Panc1 (cell line): ENCODE data around the gene ADAMTS10. TPM values are rescaled to one million over a fixed set of nuclear protein-coding genes. Genes with fewer than 3 reads are reported as not detected.

Experiments used
- ATAC-seq: fragments of 200-7000 bp; cut with Tn5 transposase; 2 replicates; pipeline ENCODE4 v1.9.1; 2020; ENCODE audit warnings: mild to moderate bottlenecking, moderate library complexity
- BruUV-seq: library from RNA; stranded (reverse); fragments of 400-500 nt; replicated peaks from 2 replicates; lab custom pipeline; 2021; lab: Mats Ljungman, UMichigan
- CTCF ChIA-PET: fragments of 300-600 bp; sonication (Branson Sonifier 250); formaldehyde crosslinking; loops from one replicate; lab custom pipeline; 2022; ENCODE audit warnings: antibody characterized with exemption; lab: Charles Lee
- POLR2A ChIA-PET: fragments of 300-600 bp; sonication (Branson Sonifier 250); formaldehyde crosslinking; loops from one replicate; lab custom pipeline; 2022; ENCODE audit warnings: antibody characterized with exemption; lab: Charles Lee
- DNase-seq: peaks from one replicate; pipeline ENCODE4 v3.0.0-alpha.2; 2010; ENCODE audit warnings: low read depth, low spot score
- H3K27ac ChIP-seq: 2 replicates; pipeline ENCODE4 v1.5.1; 2011; ENCODE audit warnings: mild to moderate bottlenecking, low read length, inconsistent platforms
- H3K27me3 ChIP-seq: fragments of 200-500 bp; sonication (Bioruptor generic); 2 replicates; pipeline ENCODE4 v1.6.0; 2014; ENCODE audit warnings: low read length, inconsistent platforms; ENCODE audit not compliant: control insufficient read depth, insufficient read depth
- H3K36me3 ChIP-seq: fragments of 200-500 bp; sonication (Bioruptor generic); 2 replicates; pipeline ENCODE4 v1.5.1; 2014; ENCODE audit warnings: inconsistent platforms, mild to moderate bottlenecking, low read length, moderate library complexity; ENCODE audit not compliant: control insufficient read depth, insufficient read depth
- H3K4me1 ChIP-seq: 2 replicates; pipeline ENCODE4 v1.5.1; 2011; ENCODE audit warnings: inconsistent platforms, mild to moderate bottlenecking, low read length, moderate library complexity; ENCODE audit not compliant: control insufficient read depth, insufficient read depth
- H3K4me3 ChIP-seq, 2 experiments: 2 replicates each; pipeline ENCODE4 v1.5.1; 2011 to 2012; ENCODE audit warnings: low read depth in 2 of 2, low read length in 2 of 2, mild to moderate bottlenecking in 2 of 2, inconsistent platforms in 1 of 2, moderate library complexity in 1 of 2
- H3K9me3 ChIP-seq: fragments of 200-500 bp; sonication (Bioruptor generic); 2 replicates; pipeline ENCODE4 v1.5.1; 2014; ENCODE audit warnings: low read depth, mild to moderate bottlenecking, inconsistent platforms, low read length, moderate library complexity; ENCODE audit not compliant: control insufficient read depth, insufficient read depth
- POLR2AphosphoS5 ChIP-seq: IDR thresholded peaks from 2 replicates; pipeline ENCODE4 v1.6.1; 2012; ENCODE audit warnings: mild to moderate bottlenecking, low read depth, low read length, moderate library complexity
- REST ChIP-seq, 2 experiments: IDR thresholded peaks; 2 replicates each; pipeline ENCODE4 v1.6.1; 2011 to 2012; ENCODE audit warnings: low read depth in 2 of 2, control low read depth in 1 of 2, low read length in 1 of 2, mild to moderate bottlenecking in 1 of 2, moderate library complexity in 1 of 2; ENCODE audit not compliant: insufficient read depth in 1 of 2
- SIN3A ChIP-seq: IDR thresholded peaks from 2 replicates; pipeline ENCODE4 v1.6.1; 2012; ENCODE audit warnings: low read depth, mild to moderate bottlenecking, low read length, moderate library complexity, borderline replicate concordance; ENCODE audit not compliant: insufficient read depth
- TCF7L2 ChIP-seq: IDR thresholded peaks from 2 replicates; pipeline ENCODE4 v1.6.1; 2011; ENCODE audit warnings: mild to moderate bottlenecking, low read depth, low read length, inconsistent platforms
- in situ Hi-C: cut with HindIII; loops from 2 replicates; pipeline ENCODE4 v1.10.0; 2016; ENCODE audit warnings: low sequenced_read_pairs, low pct_unique_long_range_greater_than_20kb
- intact Hi-C: fragments of 100-400 bp; cut with micrococcal nuclease; formaldehyde crosslinking; loops from one replicate; pipeline ENCODE4 v1.10.0; 2022; ENCODE audit not compliant: unreplicated experiment
- total RNA-seq: library from RNA; stranded (reverse); gene quantifications from one replicate; pipeline ENCODE4 v1.2.1, GENCODE V29; 2021; ENCODE audit not compliant: unreplicated experiment
- TF ChIP-seq, protein P1 (sequence below): fragments of 450-650 bp; IDR thresholded peaks from 2 replicates; pipeline ENCODE4 v1.5.1; 2017; ENCODE audit warnings: mild to moderate bottlenecking

The ADAMTS10 gene
- total RNA-seq, 1 experiment from 2014 or later = 10.0 TPM

DNA sequence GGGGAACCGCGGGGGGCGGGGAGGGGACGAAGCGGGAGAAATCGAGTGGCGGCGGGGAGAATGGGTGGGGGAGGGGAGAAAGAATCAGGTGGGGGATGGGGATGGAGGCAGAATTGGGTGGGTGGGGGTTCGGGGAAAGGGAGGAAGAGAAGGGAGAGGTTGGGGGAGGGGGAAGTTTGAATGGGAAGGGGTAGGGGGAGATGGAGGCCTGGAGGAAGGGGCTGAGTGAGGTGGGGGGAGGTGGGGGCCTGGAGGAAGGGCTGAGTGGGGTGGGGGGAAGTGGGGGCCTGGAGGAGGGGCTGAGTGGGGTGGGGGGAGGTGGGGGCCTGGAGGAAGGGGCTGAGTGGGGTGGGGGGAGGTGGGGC, 403 bp upstream of the ADAMTS10 start:
- Histone ChIP-seq H3K36me3 (no peaks in the 10 kb centered on the region), H3K27me3 (no peaks in the 10 kb centered on the region), H3K4me3 (peak overlapping the region in 1 of 2 experiments; percentile 42; a peak in 1 of 4 replicates), H3K27ac (no peak overlapping the region), H3K9me3 (no peaks in the 10 kb centered on the region), H3K4me1 (peaks cover 12% of the 10 kb centered on the region)
- in situ Hi-C loops (no loop called here), intact Hi-C loops (no loop called here)
- ChIA-PET POLR2A (no interaction called here), CTCF (no interaction called here)
- no peak for DNase-seq
- TF ChIP-seq POLR2AphosphoS5 (no peak), REST (IDR thresholded peaks at IDR 0.05; ENCODE audit: insufficient read depth in 1 of 2, low read depth in 2 of 2, low read length in 1 of 2) (no peak), SIN3A (no peak), TCF7L2 (no peak)
- TF ChIP-seq, protein P1, sequence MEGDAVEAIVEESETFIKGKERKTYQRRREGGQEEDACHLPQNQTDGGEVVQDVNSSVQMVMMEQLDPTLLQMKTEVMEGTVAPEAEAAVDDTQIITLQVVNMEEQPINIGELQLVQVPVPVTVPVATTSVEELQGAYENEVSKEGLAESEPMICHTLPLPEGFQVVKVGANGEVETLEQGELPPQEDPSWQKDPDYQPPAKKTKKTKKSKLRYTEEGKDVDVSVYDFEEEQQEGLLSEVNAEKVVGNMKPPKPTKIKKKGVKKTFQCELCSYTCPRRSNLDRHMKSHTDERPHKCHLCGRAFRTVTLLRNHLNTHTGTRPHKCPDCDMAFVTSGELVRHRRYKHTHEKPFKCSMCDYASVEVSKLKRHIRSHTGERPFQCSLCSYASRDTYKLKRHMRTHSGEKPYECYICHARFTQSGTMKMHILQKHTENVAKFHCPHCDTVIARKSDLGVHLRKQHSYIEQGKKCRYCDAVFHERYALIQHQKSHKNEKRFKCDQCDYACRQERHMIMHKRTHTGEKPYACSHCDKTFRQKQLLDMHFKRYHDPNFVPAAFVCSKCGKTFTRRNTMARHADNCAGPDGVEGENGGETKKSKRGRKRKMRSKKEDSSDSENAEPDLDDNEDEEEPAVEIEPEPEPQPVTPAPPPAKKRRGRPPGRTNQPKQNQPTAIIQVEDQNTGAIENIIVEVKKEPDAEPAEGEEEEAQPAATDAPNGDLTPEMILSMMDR = no peak
- ATAC-seq = no peak
- no TSS peak for BruUV-seq

DNA sequence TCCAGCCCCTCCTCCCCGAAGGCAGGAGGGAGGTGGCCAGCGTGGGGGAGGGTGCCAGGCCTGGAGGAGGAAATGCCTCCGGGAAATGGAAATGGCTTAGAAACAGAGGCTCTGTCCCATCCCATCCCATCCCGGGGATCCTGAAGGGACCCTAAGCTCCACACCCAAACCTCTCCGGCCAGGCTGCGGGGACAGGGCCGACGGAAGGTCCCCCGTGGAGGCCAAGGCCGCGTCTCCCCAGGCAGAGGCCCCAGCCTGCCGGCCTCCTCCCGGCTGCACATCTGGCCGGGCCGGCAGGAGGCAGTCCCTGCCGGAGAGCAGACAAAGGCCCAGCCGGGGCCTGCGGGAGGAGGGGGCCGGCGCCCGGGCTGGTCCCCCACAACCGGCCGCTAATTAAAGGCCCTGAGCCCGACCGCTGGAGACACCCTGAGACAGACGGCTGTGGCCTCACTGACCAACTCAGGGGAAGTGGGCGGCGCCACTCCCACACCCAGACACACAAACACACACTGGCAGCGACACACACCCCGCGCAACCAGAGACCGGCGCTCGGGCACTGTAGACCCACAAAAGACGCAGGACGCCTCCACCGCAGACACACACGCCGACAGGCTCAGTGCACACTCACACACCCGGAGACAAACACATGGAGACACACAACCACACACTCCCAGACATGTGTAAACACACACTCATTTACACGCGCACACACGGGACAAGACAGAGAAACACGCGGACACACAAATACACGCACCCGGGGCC, 1.1 kb downstream of the ADAMTS10 start:
- peak overlapping the region; percentile 42 to 76 for H3K4me3 ChIP-seq
- ATAC-seq (peak; percentile 81), DNase-seq (no peak)
- in situ Hi-C loops = no loop called here
- ChIA-PET POLR2A (interaction anchor here (0.5 kb wide), 1 partner anchor 109 kb away, joined by 3 read pairs; no protein-coding TSS in a partner anchor), CTCF (no interaction called here)
- intact Hi-C loops = no loop called here
- BruUV-seq = TSS peak; percentile 71
- TF ChIP-seq SIN3A (no peak), POLR2AphosphoS5 (peak; percentile 24; the same call in 1 of the 2 replicates)
- H3K36me3 ChIP-seq = no peaks in the 10 kb centered on the region
- H3K27ac ChIP-seq = peak overlapping the region; percentile 79
- no peaks in the 10 kb centered on the region for H3K9me3 ChIP-seq
- peaks cover 12% of the 10 kb centered on the region for H3K4me1 ChIP-seq
- H3K27me3 ChIP-seq = no peaks in the 10 kb centered on the region

DNA sequence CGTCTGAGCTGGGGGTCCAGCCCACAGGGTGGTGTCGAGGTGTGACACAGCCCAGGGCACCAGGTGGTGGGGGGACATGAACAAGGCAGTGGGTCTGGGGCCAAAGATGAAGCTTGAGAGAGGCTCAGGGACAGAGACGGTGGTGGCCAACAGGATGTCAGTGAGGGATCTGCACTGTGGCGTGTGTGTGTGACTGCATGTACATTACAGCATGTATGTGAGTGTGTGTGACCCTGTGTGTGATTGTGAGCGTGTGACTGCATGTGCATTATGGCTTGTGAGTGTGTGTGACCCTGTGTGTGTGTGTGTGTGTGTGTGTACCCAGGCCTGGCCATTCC, 1.6 kb downstream of the ADAMTS10 start:
- ATAC-seq (no peak), DNase-seq (no peak)
- intact Hi-C loops = no loop called here
- ChIA-PET POLR2A (interaction anchor here (0.5 kb wide), 1 partner anchor 109 kb away, joined by 3 read pairs; no protein-coding TSS in a partner anchor), CTCF (no interaction called here)
- Histone ChIP-seq H3K4me3 (peak overlapping the region; percentile 42 to 76; a peak in 3 of 4 replicates), H3K36me3 (no peaks in the 10 kb centered on the region), H3K9me3 (no peaks in the 10 kb centered on the region), H3K27me3 (no peaks in the 10 kb centered on the region), H3K27ac (peak overlapping the region; percentile 79), H3K4me1 (peaks cover 12% of the 10 kb centered on the region)
- TF ChIP-seq TCF7L2 (no peak), SIN3A (no peak), POLR2AphosphoS5 (no peak), REST (IDR thresholded peaks at IDR 0.05; ENCODE audit: insufficient read depth in 1 of 2, low read depth in 2 of 2, low read length in 1 of 2) (no peak)
- TF ChIP-seq, protein P1 = no peak
- no TSS peak for BruUV-seq
- in situ Hi-C loops = no loop called here
